Measurements from ENCODE around the gene HMGB4. TPM values are rescaled to one million over a fixed set of nuclear protein-coding genes. Genes with fewer than 3 reads are reported as not detected.

HMGB4 gene
- total RNA-seq, 1 experiment from 2014 or later, result not detected

DNA sequence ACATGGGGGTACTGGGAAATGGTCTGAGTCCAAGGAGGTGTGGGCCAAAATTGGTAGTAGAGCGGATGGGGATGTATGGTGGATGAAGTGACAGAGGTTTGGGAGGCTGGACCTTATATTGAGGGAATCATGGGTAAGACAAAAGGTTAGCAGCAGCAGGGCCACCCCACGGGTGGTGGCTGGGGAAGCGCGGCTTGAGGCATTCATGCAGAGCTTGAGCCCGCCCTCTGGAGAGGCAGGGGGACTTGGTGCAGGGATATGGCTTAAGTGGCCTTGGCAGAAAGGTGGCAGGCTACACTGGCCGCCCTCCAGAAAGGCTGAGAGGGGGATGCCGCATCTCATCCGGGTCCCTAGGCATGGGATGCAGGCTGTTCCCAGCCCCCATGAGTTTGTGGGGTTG is 31.5 kb downstream of the HMGB4 start:
- intact Hi-C loops (cut with micrococcal nuclease; ENCODE audit: unreplicated experiment) (no loop called here), in situ Hi-C loops (cut with HindIII; ENCODE audit: low pct_unique_long_range_greater_than_20kb, low sequenced_read_pairs) (no loop called here)
- no peaks in the 10 kb centered on the region for H3K9me3 ChIP-seq (ENCODE audit: control insufficient read depth, insufficient read depth, low read depth, low read length)
- TF ChIP-seq POLR2AphosphoS5 (IDR thresholded peaks at IDR 0.05; ENCODE audit: low read depth, low read length) (no peak), SIN3A (IDR thresholded peaks at IDR 0.05; ENCODE audit: borderline replicate concordance, insufficient read depth, low read depth, low read length) (no peak), TCF7L2 (IDR thresholded peaks at IDR 0.05; ENCODE audit: low read depth, low read length) (no peak)
- TF ChIP-seq, protein P1, sequence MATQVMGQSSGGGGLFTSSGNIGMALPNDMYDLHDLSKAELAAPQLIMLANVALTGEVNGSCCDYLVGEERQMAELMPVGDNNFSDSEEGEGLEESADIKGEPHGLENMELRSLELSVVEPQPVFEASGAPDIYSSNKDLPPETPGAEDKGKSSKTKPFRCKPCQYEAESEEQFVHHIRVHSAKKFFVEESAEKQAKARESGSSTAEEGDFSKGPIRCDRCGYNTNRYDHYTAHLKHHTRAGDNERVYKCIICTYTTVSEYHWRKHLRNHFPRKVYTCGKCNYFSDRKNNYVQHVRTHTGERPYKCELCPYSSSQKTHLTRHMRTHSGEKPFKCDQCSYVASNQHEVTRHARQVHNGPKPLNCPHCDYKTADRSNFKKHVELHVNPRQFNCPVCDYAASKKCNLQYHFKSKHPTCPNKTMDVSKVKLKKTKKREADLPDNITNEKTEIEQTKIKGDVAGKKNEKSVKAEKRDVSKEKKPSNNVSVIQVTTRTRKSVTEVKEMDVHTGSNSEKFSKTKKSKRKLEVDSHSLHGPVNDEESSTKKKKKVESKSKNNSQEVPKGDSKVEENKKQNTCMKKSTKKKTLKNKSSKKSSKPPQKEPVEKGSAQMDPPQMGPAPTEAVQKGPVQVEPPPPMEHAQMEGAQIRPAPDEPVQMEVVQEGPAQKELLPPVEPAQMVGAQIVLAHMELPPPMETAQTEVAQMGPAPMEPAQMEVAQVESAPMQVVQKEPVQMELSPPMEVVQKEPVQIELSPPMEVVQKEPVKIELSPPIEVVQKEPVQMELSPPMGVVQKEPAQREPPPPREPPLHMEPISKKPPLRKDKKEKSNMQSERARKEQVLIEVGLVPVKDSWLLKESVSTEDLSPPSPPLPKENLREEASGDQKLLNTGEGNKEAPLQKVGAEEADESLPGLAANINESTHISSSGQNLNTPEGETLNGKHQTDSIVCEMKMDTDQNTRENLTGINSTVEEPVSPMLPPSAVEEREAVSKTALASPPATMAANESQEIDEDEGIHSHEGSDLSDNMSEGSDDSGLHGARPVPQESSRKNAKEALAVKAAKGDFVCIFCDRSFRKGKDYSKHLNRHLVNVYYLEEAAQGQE (IDR thresholded peaks at IDR 0.05; ENCODE audit: insufficient read depth in 1 of 2, low read depth in 2 of 2, low read length in 1 of 2), result no peak
- TF ChIP-seq, protein P2, sequence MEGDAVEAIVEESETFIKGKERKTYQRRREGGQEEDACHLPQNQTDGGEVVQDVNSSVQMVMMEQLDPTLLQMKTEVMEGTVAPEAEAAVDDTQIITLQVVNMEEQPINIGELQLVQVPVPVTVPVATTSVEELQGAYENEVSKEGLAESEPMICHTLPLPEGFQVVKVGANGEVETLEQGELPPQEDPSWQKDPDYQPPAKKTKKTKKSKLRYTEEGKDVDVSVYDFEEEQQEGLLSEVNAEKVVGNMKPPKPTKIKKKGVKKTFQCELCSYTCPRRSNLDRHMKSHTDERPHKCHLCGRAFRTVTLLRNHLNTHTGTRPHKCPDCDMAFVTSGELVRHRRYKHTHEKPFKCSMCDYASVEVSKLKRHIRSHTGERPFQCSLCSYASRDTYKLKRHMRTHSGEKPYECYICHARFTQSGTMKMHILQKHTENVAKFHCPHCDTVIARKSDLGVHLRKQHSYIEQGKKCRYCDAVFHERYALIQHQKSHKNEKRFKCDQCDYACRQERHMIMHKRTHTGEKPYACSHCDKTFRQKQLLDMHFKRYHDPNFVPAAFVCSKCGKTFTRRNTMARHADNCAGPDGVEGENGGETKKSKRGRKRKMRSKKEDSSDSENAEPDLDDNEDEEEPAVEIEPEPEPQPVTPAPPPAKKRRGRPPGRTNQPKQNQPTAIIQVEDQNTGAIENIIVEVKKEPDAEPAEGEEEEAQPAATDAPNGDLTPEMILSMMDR (IDR thresholded peaks at IDR 0.05), result no peak
- no peaks in the 10 kb centered on the region for H3K4me1 ChIP-seq (ENCODE audit: control insufficient read depth, insufficient read depth, low read length)
- BruUV-seq (replicated peaks), result no TSS peak
- H3K36me3 ChIP-seq (ENCODE audit: control insufficient read depth, insufficient read depth, low read length), result no peaks in the 10 kb centered on the region
- no peak overlapping the region for H3K4me3 ChIP-seq (ENCODE audit: low read depth in 2 of 2, low read length in 2 of 2)
- ATAC-seq, result no peak
- ChIA-PET CTCF (no interaction called here), POLR2A (no interaction called here)
- H3K27ac ChIP-seq (ENCODE audit: low read length), result no peak overlapping the region
- no peak for DNase-seq (ENCODE audit: low read depth, low spot score)
- H3K27me3 ChIP-seq (ENCODE audit: control insufficient read depth, insufficient read depth, low read length), result no peaks in the 10 kb centered on the region

DNA sequence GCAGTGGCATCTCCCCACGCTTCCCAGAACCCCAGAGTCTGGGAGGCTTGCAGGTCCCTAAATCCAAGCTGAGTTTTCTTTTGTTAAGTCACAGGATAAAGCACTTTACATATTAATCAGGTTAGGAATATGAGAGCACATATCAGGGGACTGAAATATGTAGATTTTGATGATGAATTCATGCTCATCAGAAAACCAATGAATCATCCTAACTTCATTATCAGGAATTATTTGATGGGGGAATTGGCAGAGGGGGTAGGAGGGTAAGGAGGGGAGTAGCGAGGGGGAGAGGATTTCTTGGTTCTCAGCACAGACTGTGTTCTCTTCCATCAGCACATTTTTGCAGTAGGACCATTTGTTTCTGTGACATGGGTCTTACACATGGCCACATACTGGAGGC is 32.1 kb downstream of the HMGB4 start:
- H3K27ac ChIP-seq (ENCODE audit: low read length), result no peak overlapping the region
- no peaks in the 10 kb centered on the region for H3K27me3 ChIP-seq (ENCODE audit: control insufficient read depth, insufficient read depth, low read length)
- no TSS peak for BruUV-seq (replicated peaks)
- CTCF ChIA-PET, result no interaction called here
- no peak for DNase-seq (ENCODE audit: low read depth, low spot score)
- TF ChIP-seq SIN3A (IDR thresholded peaks at IDR 0.05; ENCODE audit: borderline replicate concordance, insufficient read depth, low read depth, low read length) (no peak), TCF7L2 (IDR thresholded peaks at IDR 0.05; ENCODE audit: low read depth, low read length) (no peak), POLR2AphosphoS5 (IDR thresholded peaks at IDR 0.05; ENCODE audit: low read depth, low read length) (no peak)
- TF ChIP-seq, protein P1 (IDR thresholded peaks at IDR 0.05; ENCODE audit: insufficient read depth in 1 of 2, low read depth in 2 of 2, low read length in 1 of 2), result no peak
- TF ChIP-seq, protein P2 (IDR thresholded peaks at IDR 0.05), result no peak
- H3K9me3 ChIP-seq (ENCODE audit: control insufficient read depth, insufficient read depth, low read depth, low read length), result no peaks in the 10 kb centered on the region
- no peaks in the 10 kb centered on the region for H3K36me3 ChIP-seq (ENCODE audit: control insufficient read depth, insufficient read depth, low read length)
- H3K4me1 ChIP-seq (ENCODE audit: control insufficient read depth, insufficient read depth, low read length), result no peaks in the 10 kb centered on the region
- in situ Hi-C loops (cut with HindIII; ENCODE audit: low pct_unique_long_range_greater_than_20kb, low sequenced_read_pairs), result no loop called here
- intact Hi-C loops (cut with micrococcal nuclease; ENCODE audit: unreplicated experiment), result no loop called here
- POLR2A ChIA-PET, result no interaction called here
- no peak overlapping the region for H3K4me3 ChIP-seq (ENCODE audit: low read depth in 2 of 2, low read length in 2 of 2)
- no peak for ATAC-seq
